Coronary artery (tissue), 2 donors: ENCODE results near the gene SGK1.

Experiments used
- DNase-seq: peaks from one replicate; pipeline ENCODE4 v3.0.0-alpha.2; 2017; ENCODE audit warnings: low spot score
- H3K27ac ChIP-seq, 2 donors: fragments of 200-600 bp; sonication (generic); one replicate each; pipeline ENCODE4 v1.5.1; 2016 to 2019
- H3K4me3 ChIP-seq: fragments of 200-600 bp; sonication (generic); 2 replicates; pipeline ENCODE4 v1.5.1; 2016; ENCODE audit warnings: mild to moderate bottlenecking, moderate library complexity
- CTCF ChIP-seq: fragments of 200-600 bp; sonication (generic); IDR thresholded peaks from one replicate; pipeline ENCODE4 v1.5.1; 2019; ENCODE audit warnings: antibody characterized with exemption

SGK1 gene

DNA sequence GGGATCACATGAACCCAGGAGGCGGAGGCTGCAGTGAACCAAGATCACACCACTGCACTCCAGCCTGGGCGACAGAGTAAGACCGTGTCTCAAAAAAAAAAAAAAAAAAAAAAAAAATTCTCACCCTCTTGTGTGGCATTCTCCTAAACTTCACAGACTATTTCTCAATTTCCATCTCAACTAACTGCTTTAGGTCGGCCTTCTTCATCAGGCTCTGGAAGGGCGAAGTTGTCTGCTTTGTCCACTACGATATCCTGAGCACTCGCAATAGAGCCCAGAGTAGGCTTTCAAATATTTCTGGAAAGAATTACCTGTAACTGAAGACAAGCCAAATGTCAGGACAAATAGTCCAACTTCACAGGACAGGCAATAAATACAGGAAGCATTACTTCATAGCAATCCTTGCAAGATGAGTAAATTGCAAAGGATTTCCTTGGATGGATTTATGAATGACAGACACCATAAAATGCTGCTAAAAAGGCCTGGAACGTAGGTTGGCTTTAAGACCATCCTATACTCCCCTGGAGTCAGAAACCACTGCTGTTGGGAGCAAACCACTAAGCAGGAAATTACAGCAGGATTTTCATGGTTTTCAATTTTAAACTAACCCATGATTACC, 149.2 kb downstream of the SGK1 start:
- no peak for TF ChIP-seq CTCF
- H3K4me3 ChIP-seq, result no peak overlapping the region
- DNase-seq, result no peak
- H3K27ac ChIP-seq, result no peak overlapping the region

DNA sequence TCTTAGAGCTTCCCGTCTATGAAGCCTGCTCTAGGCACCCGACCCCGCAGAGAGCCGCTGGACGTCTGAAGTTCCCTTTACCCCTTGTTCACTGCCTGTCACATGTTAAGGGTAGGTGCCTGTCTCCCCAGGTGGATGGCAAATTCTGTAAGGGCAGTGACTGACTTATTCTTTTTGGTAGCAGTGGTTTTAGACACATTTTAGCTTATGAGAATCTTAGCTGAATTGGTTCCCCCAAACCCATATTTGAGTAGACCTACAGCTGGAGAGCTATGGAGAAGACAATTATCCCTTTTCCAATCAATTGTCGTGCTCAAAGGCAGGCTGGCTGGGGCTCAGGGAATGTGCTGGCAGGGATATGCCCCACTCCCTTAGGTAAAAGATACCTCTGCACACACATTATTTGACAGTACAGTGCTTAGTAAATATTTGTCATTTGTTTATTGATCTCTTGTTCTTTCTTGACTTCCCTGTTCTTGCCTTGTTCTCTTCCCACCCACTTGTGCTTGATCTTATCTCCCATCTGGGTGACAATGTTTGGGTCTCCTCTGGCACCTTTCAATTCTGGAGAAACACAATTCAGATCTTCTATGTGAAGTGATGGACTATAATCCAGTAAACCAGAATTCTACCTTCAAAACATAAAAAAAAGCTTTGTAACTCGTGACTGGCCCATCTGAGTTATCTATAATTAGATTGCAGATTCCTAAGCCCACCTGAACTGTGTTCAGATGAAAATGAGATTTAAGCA, 151.2 kb downstream of the SGK1 start:
- H3K4me3 ChIP-seq, result no peak overlapping the region
- TF ChIP-seq CTCF, result no peak
- no peak for DNase-seq
- no peak overlapping the region for H3K27ac ChIP-seq

- DNase-seq, result no peak
- H3K4me3 ChIP-seq, result no peak overlapping the region
- TF ChIP-seq CTCF, result no peak
- H3K27ac ChIP-seq, result no peak overlapping the region
Observed at GRCh38 chr6:134165561-134166201, 152.2 kb downstream of the SGK1 start.

GRCh38 chr6:134164300-134164699, 153.6 kb downstream of the SGK1 start:
- no peak for TF ChIP-seq CTCF
- no peak overlapping the region for H3K4me3 ChIP-seq
- H3K27ac ChIP-seq, result no peak overlapping the region
- no peak for DNase-seq

DNA sequence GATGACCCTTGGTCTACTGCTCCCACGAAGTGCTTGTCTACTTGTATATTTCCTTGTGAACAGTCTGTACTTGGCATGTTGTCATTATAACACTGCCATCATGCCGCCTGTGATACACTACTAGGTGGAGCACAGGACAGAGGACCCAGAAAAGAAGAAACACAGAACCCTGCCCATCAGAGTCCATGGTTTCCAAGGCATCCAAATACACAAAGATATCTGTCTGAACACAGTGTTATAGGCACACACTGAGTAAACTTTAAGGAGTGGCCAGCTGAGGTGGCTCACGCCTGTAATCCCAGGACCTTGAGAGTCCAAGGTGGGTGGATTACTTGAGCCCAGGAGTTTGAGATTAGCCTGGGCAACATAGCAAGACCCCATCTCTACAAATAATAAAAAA, 155.0 kb downstream of the SGK1 start:
- no peak overlapping the region for H3K27ac ChIP-seq
- TF ChIP-seq CTCF, result no peak
- DNase-seq, result no peak

DNA sequence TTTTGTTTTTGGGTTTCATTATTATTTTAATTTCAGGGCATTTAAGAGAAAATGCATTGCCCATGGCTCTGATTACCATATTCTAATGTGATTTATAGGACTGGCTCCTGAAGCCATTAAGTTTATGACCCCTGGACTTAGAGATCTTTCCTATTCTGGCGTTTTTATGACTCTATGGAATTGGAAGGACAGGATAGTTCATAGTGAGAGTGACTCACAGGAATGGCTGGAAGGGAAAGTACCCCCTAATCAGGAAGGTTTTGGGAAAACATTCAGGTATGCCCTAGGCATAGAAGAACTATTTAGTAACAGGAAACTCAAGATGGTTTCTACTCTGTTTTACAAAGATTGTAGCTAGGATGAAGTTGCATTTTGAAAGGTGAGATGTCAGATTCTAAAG, 156.9 kb downstream of the SGK1 start:
- DNase-seq, result no peak
- TF ChIP-seq CTCF, result no peak
- Histone ChIP-seq H3K4me3 (no peak overlapping the region), H3K27ac (no peak overlapping the region)

More for the DNA sequence above, 155.0 kb downstream of the SGK1 start:
- H3K4me3 ChIP-seq, result no peak overlapping the region
